Endometrium (tissue), 2 donors: ENCODE measurements around the gene TGFB1I1.

Experiments used
- FAIRE-seq: peaks from 2 replicates; lab custom pipeline; 2012; peaks lifted over from hg19 to GRCh38; lab: Jason Lieb, UNC
- donor health status: control.
- donor health status: control.

TGFB1I1 gene

GRCh38 chr16:31452631-31453106, 19.3 kb upstream of the TGFB1I1 start:
- no peak for FAIRE-seq

DNA sequence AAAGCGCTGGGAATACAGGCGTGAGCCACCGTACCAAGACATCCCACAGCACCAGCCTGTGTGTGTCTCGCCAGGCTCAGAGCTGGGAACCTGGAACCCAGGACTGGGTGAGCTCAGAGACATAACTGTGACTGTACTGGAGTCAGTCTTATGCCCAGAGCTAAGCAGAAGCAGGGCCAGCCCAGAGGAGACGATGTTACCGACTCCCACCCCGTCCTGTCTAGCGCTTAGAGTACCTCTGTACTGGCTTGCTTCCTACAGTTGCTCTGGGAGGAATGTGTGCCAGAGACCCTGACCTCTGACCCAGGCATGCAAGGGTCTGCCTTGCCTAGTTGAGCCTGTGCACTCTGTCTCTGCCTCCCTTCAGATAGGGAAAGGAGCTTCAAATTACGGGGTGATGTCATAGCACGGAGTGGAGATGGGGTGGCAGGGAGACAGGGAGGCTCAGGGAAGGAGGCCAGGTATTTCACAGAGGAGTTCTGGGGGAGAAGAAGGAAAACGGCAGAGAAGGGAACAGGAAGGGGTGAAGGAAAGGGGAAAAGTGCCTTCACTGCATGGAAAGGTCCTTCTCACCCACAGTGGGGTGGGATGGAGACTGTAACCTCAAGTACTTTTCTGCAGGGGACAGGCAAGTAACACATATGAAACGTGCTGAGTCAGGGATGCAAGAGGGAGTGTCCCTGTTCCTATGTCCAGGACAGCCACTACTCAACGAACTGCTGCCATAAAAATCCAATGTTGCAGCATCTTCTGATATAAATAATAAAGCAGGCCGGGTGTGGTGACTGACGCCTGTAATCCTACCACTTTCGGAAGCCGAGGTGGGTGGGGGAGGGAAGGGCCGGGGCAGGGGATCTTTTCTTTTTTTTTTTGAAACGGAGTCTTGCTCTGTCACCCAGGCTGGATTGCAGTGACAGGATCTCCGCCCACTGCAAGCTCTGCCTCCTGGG, 18.4 kb upstream of the TGFB1I1 start:
- FAIRE-seq = no peak

DNA sequence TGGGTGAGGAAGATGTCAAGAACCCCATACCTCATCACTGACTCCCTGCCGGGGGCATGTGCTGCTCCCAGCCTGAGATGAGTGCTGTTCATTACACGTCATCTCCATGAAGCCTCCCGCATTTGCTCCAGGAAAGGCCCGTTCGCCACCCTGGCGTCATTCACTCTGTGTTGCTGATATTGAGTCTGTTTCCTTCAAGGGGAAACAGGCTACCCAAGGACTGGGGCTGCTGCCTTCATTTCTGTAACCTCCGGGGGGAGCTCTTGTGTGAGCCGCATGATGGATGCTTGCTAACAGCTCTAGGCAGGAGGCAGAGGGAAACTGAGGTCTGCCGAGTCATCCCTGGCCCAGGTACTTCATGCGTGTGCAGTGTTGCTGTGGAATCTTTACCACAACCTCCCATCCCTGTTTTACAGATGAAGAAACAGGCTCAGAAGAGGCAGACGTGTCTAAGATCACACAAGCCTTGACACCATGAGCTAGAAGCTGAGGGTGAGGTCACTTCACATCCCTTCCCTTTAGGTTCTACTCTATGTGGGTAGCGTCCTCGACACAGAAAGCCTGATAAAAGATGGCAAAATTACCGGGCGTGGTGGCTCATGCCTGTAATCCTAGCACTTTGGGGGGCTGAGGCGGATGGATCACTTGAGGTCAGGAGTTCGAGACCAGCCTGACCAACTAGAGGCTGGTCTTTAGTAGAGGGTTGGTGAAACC, 16.2 kb upstream of the TGFB1I1 start:
- FAIRE-seq = no peak

DNA sequence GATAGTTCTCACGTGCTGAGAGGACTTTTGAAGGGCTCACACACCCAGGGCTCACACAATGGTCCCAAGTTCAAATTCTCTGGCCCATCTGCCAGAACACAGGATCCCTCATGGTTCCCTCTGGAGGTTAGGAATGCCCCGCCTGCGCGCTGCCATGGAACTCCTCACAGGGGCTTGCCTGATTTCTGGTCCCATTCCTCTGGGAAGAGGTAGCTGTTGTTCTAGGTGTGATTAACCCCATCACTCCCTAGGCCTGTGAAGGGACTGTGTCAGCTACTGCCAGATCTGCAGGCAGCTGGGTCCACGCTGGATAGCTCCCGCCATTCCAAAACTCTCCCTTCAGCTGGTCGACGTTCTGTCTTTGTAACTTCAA, 15.0 kb upstream of the TGFB1I1 start:
- no peak for FAIRE-seq

DNA sequence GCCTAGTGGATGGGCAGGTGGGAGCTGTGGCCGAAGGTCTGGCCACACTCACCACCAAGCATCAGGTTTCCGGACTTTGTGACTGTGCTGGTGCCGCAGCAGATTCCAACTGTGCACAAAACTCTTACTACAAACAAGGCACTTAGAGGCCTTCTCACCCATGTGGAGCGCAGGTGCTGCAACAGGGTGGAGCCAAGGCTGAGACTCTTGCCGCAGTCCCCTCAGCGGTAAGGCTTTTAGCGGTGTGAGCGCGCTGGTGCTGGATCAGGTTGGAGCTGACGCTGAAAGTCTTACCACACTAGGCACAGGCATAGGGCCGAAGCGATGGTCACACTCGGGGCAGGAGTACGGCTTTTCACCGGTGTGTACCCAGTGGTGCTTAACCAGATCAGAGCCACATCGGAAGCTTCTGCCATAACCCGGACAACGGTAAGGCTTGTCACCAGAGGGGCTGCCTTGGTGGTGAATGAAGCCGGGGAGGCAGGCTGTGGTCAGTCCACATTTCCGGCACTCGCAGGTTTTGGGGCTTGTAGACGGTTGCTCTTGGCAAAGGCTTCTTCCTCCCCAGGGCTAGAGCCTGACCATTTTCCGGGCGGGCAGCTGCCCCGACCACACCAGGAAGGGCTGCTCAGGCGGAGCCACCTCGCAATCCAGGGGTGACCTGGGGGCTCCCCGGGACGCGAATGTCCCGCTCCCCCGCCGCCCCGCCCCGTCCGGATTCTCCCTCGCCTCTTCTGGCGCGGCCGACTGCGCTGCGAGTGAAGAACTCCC, 13.7 kb upstream of the TGFB1I1 start:
- no peak for FAIRE-seq

- FAIRE-seq = peak; percentile 57
Observed at GRCh38 chr16:31458844-31459686, 12.9 kb upstream of the TGFB1I1 start, which contains the start of gene ARMC5. TSS of gene ARMC5 (plus strand) at chr16:31459501. CDS start at chr16:31459525, 24 bp downstream.

GRCh38 chr16:31459687-31460581, 12.0 kb upstream of the TGFB1I1 start:
- peak; percentile 59 for FAIRE-seq

DNA sequence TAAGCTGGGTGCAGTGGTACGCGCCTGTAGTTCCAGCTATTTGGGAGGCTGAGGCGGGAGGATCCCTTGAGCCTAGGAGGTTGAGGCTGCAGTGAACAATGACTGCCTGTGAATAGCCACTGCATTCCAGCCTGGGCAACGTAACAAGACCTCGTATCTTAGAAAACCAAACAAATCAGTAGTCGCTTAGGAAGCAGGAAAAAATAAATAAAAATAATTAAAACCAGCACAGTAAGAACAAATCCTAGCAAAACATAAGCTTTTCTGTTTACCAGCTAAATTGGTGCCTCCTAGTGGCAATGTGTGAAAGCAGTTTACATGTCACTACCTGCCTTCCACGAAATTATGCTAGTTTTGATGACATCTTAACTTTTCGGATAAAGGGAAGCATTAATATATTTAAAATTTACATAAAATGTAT, 11.4 kb upstream of the TGFB1I1 start:
- FAIRE-seq = peak; percentile 89

DNA sequence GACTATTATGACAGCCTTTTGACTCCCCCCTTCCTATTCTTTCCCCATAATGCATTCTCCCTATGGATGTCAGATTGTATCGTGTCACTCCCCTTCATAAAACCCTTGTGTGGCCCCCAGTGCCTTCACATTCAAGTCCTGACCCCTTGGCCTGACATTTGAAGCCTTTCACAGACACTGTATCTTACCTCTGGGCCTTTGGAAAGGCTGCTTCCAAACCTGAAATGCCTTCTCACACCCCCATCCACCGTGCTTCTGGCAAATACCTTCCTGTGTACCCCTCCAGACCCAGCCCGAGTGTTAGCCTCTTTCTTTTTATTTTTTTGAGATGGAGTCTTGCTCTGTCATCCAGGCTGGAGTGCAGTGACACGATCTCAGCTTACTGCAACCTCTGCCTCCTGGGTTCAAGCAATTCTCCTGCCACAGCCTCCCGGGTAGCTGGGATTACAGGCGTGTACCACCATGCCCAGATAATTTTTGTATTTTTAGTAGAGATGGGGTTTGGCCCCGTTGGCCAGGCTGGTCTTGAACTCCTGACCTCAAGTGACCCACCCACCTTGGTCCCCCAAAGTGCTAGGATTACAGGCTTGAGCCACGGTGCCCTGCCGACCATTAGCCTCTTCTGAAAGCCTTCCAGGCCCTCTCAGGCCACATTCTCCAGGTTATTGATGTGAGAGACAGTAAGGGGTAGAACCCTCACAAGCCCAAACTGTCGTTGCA, 10.6 kb upstream of the TGFB1I1 start:
- no peak for FAIRE-seq

DNA sequence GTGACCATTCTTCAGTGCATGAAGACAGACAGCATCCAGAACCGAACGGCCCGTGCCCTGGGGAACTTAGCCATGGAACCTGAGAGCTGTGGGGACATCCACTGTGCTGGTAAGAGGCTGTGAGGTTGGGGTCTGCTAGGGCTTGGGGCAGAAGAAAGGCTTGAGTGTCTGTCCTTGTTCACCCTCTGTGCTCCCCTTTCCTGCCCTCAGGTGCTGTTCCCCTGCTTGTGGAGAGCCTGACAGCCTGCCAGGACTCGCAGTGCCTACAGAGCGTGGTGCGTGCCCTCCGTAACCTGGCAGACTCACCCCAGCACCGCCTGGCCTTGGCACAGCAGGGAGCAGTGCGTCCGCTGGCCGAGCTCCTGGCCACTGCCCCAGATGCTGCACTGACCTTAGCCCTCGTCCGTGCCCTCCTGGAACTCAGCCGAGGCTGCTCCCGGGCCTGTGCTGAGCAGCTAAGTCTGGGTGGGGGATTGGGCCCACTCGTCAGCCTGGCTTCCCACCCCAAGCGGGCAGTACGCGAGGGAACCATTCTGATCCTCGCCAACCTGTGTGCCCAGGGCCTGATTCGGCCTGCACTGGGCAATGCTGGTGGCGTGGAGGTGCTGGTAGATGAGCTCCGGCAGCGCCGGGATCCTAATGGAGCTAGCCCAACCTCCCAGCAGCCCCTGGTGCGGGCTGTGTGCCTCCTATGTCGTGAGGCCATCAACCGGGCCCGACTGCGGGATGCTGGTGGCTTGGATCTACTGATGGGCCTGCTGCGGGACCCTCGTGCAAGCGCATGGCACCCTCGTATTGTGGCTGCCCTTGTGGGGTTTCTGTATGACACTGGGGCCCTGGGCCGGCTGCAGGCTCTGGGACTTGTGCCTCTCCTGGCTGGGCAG, 9.8 kb upstream of the TGFB1I1 start:
- FAIRE-seq = no peak

GRCh38 chr16:31464348-31464769, 7.6 kb upstream of the TGFB1I1 start:
- no peak for FAIRE-seq

DNA sequence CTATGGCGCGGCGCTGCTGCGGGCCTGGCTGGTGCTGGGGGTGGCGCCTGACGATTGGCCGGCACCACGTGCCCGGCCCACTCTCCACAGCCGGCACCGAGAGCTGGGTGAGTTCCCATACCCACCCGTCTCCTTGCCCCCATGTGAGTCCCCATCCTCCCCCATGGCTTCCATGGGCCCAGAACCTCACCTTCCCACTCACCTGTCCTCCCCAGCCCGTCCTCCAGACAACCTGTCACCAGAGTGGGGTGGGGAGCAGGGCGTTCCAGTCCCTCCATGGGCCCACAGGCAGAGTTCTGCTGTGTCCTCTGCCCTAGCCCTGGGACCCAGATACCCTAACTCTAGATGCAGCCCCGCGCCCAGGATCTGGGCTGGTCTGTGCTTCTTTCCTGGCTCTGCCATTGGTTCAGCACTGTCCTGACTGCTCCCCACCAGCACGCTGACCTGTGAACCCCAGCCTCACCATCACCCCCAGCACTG, 7.1 kb upstream of the TGFB1I1 start:
- no peak for FAIRE-seq

DNA sequence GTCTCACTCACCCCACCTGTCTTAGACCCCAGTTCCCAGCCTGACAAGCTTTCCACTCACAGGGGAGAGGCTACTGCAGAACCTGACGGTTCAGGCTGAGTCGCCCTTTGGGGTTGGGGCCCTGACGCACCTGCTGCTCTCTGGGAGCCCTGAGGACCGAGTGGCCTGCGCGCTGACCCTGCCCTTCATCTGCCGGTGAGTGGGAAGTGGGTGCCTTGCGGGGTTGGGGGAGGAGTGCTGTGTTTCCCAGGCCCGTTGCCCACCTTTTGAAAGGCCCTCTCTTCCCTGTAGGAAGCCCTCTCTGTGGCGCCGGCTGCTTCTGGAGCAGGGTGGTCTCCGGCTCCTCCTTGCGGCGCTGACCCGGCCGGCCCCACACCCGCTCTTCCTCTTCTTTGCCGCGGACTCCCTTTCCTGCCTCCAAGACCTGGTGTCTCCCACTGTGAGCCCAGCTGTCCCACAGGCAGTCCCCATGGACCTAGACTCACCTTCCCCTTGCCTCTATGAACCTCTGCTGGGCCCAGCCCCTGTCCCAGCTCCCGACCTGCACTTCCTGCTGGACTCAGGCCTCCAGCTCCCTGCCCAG, 6.1 kb upstream of the TGFB1I1 start:
- no peak for FAIRE-seq

DNA sequence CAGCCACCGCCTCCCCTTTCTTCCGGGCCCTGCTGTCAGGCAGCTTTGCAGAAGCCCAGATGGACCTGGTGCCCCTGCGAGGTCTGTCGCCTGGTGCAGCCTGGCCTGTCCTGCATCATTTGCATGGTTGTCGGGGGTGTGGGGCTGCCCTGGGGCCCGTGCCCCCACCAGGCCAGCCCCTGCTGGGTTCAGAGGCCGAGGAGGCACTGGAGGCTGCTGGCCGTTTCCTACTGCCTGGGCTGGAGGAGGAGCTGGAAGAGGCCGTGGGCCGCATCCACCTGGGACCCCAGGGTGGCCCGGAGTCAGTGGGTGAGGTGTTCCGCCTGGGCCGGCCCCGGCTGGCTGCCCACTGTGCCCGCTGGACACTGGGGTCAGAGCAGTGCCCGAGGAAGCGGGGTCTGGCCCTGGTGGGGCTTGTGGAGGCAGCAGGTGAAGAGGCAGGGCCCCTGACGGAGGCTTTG, 5.5 kb upstream of the TGFB1I1 start:
- no peak for FAIRE-seq

- FAIRE-seq = no peak
Observed at GRCh38 chr16:31467151-31467773, 4.7 kb upstream of the TGFB1I1 start.

DNA sequence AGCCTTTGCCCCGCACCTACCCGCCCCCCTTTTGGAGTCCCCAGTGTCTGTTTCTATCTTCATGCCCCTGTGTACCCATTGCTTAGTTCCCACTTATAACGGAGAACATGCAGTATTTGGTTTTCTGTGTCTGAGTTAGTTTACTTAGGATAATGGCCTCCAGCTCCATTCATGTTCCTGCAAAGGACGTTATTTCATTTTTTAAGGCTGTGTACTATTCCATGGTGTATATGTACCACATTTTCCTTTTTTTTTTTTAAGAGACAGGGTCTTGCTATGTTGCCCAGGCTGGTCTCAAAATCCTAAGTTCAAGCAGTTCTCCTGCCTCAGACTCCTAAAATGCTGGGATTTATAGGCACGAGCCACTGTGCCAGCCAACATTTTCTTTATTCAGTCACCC, 4.1 kb upstream of the TGFB1I1 start:
- no peak for FAIRE-seq

DNA sequence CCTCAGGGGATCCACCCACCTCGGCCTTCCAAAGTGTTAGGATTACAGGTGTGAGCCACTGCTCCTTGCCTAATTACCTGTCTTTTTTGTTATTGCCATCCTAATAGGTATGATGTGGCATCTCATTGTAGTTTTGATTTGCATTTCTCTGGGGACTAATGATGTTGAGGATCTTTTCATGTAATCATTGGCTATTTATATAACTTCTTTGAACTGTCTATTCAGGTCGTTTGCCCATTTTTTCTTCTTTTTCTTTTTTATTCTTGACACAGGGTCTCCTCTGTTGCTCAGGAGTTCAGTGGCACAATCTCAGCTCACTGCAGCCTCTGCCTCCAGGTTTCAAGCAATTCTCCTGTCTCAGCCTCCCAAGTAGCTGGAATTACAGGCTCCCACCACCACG, 1.3 kb upstream of the TGFB1I1 start:
- FAIRE-seq = no peak
